ENCODE measurements around the gene TPP1. TPM values are rescaled to one million over a fixed set of nuclear protein-coding genes. Genes with fewer than 3 reads are reported as not detected.

Gene TPP1
- total and polyA plus RNA-seq, 10 of the 15 experiments (the other 5 are each of a cell fraction or from before 2014, with no cell fraction given) = 7.5 to 64.6 (median 38.3) TPM

DNA sequence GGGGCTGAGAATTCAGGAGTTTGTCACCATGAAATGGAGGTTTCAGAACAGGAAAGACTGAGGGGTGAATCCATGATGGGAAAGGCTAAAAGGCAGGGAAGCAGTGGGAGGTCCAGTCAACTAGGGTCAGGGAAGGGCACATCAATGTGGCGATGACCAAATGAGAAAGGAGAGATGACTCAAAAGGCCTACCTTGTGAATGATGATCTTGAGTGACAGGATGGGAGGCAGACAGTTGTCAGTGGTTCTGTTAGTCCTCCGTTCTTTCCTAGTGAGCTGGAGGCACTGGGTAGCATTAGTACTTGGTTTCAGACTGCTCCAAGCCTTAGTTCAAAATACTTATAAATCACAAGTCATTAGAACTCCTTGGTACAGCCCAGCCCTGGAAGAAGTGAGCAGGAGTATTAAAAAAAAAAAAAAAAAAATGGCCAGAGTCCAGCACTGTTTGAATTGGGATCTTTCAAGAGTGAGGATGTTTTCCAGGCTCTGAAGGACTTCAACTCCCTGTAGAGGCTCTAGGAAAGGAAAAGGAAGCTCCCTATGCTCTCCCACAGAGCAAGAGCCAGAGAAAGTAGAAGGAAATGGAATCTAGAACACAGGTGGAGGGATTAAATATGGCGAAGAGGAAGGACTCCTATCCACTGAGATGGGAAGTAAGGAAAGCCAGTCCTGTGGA is 44.7 kb upstream of the TPP1 start (continued):
- TF ChIP-seq CEBPB (IDR thresholded peaks at IDR 0.05; ENCODE audit: borderline replicate concordance in 1 of 2, low read depth in 2 of 2, low read length in 2 of 2) (no peak), ZNF622 (IDR thresholded peaks at IDR 0.05) (no peak), ZBED1 (IDR thresholded peaks at IDR 0.05; ENCODE audit: borderline replicate concordance) (no peak)

DNA sequence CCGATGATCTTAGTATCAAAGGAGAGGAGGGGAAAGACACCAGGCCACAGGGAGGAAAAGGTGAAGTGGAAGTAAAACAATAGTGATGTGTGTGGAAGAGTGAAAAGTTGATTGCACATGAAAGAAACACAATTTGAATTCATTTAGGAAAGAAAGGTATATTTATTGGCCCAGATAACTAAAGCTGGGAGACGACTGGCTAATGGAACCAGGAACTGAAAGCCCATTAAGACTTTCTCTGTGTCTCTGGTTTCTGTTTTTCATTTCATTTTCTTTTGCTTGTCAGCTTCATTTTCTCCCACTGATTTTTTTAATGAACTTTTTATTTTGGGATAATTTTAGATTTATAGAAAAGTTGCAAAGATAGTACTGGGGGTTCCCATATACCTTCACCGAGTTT is 41.5 kb upstream of the TPP1 start:
- Histone ChIP-seq H3K4me1 (ENCODE audit: control insufficient read depth, insufficient read depth, low read length) (no peaks in the 10 kb centered on the region), H3K36me3 (ENCODE audit: control insufficient read depth in 2 of 2, insufficient read depth in 2 of 2, low read length in 1 of 2) (no peaks in the 10 kb centered on the region), H3K4me3 (no peak overlapping the region; the same call in 1 of the 2 replicates), H3K79me2 (ENCODE audit: control insufficient read depth, insufficient read depth, low read length) (no peaks in the 10 kb centered on the region), H3K27me3 (replicated peaks in 1 of 2; ENCODE audit: control insufficient read depth in 2 of 2, insufficient read depth in 2 of 2, low read length in 1 of 2) (peaks cover 2 to 4% of the 10 kb centered on the region in 2 experiments; a peak in 2 of 4 replicates), H3K27ac (ENCODE audit: control insufficient read depth, insufficient read depth) (0 out of 2 replicates have a peak overlapping the region, but pooled peaks have one; percentile 43), H4K20me1 (ENCODE audit: control insufficient read depth, insufficient read depth) (no peaks in the 10 kb centered on the region), H3K9me3 (replicated peaks; ENCODE audit: control insufficient read depth, insufficient read depth, low read length) (no peaks in the 10 kb centered on the region), H2AFZ (ENCODE audit: control insufficient read depth, low read depth, low read length) (peak overlapping the region; percentile 1), H3K9ac (ENCODE audit: control insufficient read depth, insufficient read depth, low read length) (no peak overlapping the region), H3K4me2 (ENCODE audit: control insufficient read depth, insufficient read depth) (peak overlapping the region; percentile 18)
- POLR2A ChIA-PET = interaction anchor here (1.0 to 1.5 kb wide), 2 partner anchors 42 to 54 kb away, joined by 3 read pairs; partner anchors contain the start of gene TPP1
- no peak for TF ChIP-seq SMAD1 (IDR thresholded peaks at IDR 0.05; ENCODE audit: low read depth, partially characterized antibody)
- TF ChIP-seq IKZF2 (IDR thresholded peaks at IDR 0.05) = peak; percentile 29 to 31; a peak in 2 of 4 replicates
- no peak for TF ChIP-seq STAT3 (IDR thresholded peaks at IDR 0.05; ENCODE audit: low read depth, low read length)
- no peak for TF ChIP-seq NR2F1 (conservative IDR thresholded peaks at IDR 0.05)
- TF ChIP-seq, protein P1, sequence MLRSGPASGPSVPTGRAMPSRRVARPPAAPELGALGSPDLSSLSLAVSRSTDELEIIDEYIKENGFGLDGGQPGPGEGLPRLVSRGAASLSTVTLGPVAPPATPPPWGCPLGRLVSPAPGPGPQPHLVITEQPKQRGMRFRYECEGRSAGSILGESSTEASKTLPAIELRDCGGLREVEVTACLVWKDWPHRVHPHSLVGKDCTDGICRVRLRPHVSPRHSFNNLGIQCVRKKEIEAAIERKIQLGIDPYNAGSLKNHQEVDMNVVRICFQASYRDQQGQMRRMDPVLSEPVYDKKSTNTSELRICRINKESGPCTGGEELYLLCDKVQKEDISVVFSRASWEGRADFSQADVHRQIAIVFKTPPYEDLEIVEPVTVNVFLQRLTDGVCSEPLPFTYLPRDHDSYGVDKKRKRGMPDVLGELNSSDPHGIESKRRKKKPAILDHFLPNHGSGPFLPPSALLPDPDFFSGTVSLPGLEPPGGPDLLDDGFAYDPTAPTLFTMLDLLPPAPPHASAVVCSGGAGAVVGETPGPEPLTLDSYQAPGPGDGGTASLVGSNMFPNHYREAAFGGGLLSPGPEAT (IDR thresholded peaks at IDR 0.05; ENCODE audit: low read depth) = peak; percentile 29; the same call in 1 of the 2 replicates
- TF ChIP-seq, protein P2, sequence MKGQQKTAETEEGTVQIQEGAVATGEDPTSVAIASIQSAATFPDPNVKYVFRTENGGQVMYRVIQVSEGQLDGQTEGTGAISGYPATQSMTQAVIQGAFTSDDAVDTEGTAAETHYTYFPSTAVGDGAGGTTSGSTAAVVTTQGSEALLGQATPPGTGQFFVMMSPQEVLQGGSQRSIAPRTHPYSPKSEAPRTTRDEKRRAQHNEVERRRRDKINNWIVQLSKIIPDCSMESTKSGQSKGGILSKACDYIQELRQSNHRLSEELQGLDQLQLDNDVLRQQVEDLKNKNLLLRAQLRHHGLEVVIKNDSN (IDR thresholded peaks at IDR 0.05; ENCODE audit: borderline replicate concordance, extremely low read length, insufficient read depth, low read depth, low read length) = no peak
- no peak for TF ChIP-seq NBN (IDR thresholded peaks at IDR 0.05)
- peak; percentile 89 for TF ChIP-seq SPI1 (IDR thresholded peaks at IDR 0.05; ENCODE audit: borderline replicate concordance, insufficient read depth, low read depth, low read length)
- peak; percentile 59; the same call in 1 of the 2 replicates for TF ChIP-seq MTA2 (IDR thresholded peaks at IDR 0.05; ENCODE audit: low read depth)
- no peak for TF ChIP-seq ZBED1 (IDR thresholded peaks at IDR 0.05; ENCODE audit: borderline replicate concordance)
- 0 out of 2 replicates have a peak, but pooled peaks have one; percentile 54 for TF ChIP-seq IRF4 (IDR thresholded peaks at IDR 0.05; ENCODE audit: low read depth, low read length)
- DNase-seq (ENCODE audit: low read depth, low spot score) (no peak), ATAC-seq (peak; percentile 84), FAIRE-seq (no peak)
- CTCF ChIA-PET = interaction anchor here (1.0 to 4.5 kb wide), 5 partner anchors 7 to 130 kb away, joined by 5 to 22 read pairs (median 7); partner anchors contain the start of gene MRPL17
- SMC1A ChIA-PET (ENCODE audit: uncharacterized antibody, unreplicated experiment) = interaction anchor here (0.6 to 1.9 kb wide), 6 partner anchors 7 to 42 kb away, joined by 3 to 12 read pairs (median 3); partner anchors contain the start of gene TPP1
- WGBS (ENCODE audit: insufficient coverage, insufficient replicate concordance, low lambda C conversion rate, missing lambda C conversion rate) = 67% methylated on average over 3 of the region's 3 CpGs
- no TSS peak for BruUV-seq (replicated peaks)
- intact Hi-C loops (cut with micrococcal nuclease; ENCODE audit: unreplicated experiment) = no loop called here
- in situ Hi-C loops (cut with MboI) = no loop called here
- RAD21 ChIA-PET (ENCODE audit: unreplicated experiment) = interaction anchor here (1.2 to 1.3 kb wide), 2 partner anchors 13 to 54 kb away, joined by 3 to 4 read pairs; no protein-coding TSS in a partner anchor

Measured in GM12878 (cell line).